GM19238 (cell line): ENCODE measurements around the gene SLCO3A1.
"Not testable (repeated sequence)": the region's sequence is repeated elsewhere in the genome, so short reads cannot be mapped to it uniquely, and the experiment has no call there.

Experiments
- DNase-seq: peaks from one replicate; pipeline ENCODE4 v3.0.0; 2011; ENCODE audit warnings: low spot score; ENCODE audit not compliant: insufficient read length

SLCO3A1 gene

GRCh38 chr15:91963747-91964146 lies 110.2 kb downstream of the SLCO3A1 start:
- not testable (repeated sequence) for DNase-seq

DNA sequence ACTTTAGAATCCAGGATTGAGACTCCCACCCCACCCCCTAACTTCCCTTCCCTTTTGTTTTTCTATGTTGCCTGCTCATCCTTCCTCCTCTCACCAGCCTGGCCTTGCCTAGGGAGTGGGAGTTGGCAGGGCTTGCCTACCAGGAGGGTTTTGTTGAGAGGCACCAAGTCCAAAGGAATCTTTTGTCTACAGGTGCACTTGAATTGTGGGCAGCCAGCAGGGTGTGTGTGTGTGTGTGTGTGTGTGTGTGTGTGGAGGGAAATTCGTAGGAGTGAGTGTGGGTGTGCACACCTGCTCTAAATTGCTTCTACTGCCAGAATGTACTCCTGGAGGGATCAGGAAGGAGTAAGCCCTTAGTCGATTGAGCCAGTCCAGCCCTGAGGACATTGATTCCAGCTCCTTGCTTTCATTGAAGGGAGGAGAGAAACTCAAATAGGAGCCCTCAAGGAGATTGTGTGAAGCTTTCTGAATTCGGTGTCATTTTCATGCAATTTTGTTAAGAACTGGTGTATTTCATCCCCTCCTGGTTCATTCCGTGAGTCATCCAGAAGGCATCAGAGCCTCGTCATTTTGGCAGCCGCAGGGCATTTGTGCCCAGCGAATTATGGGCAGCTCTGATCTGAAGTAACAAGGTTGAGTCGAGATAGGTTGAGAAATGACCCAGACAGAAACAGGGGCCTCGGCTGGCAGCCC lies 112.1 kb downstream of the SLCO3A1 start:
- DNase-seq: no peak

DNA sequence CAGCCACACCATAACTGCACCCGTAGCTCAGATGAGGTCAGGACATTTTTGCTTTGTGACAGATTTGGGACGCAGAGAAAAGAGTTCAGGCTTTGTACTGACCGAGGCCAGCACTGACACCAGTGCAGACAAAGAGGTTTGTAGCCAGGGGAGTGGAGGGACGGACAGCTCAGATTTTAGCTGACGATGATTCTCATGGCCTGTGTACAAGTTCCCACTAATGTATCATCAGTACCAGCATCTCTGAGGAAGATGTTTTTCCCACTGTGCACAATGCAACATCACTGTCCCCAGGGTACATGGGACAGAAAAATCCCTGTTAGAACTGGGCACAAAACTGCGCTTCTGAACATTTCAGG lies 112.7 kb downstream of the SLCO3A1 start:
- DNase-seq: no peak

DNA sequence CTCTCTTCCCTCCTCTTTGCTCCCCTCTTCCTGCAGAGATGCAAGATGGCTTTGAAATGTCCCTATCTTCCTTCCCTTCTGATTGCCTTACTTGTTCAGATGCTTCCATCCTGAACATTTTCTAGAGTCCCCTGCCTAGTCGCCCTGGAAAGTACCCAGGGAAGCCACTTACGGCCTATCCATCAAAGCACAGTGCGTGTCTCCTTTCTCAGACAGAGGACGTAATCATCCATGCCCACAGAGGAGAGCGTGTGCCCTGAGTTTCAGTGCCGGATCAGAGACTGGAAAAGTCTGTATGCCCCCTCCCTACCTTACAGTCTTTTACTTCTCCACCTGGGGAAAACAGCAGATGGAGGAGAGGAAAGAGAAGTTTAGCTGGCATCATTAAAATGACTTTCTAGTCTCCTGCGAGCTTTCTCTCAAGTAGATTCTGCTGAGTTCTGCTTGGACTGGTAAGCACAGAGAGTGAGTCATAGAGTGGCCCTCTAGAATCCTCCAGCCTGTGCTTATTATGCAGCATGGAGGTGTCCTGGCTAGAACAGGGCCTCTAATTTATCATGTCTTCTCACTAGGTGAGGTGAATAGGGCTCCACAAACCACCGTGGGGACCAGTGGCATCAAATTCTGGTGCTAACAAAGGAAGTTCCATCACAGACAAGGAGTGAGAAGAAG lies 114.6 kb downstream of the SLCO3A1 start:
- DNase-seq: no peak

DNA sequence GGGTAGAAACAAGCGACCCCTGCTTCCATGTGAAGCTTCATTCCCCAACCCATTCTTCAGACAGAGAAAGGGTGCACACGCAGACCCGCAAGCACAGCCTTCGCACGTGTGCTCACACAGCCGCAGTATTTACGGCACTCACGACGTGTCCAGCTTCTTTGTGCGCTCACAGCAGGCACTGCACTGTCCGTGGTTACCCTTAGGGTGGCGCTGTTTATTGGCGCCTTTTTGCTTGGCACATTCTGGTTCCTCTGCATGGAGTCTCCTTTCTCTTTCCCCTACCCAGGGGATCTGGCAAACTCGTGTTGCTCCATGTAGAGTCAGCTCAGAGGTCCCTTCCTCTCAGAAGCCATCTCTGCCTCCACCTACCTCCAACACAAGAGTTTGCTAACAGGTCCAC lies 115.1 kb downstream of the SLCO3A1 start:
- DNase-seq: no peak

GRCh38 chr15:91970142-91970541 lies 116.6 kb downstream of the SLCO3A1 start:
- DNase-seq: no peak

GRCh38 chr15:91973481-91973880 lies 120.0 kb downstream of the SLCO3A1 start:
- no peak for DNase-seq

DNA sequence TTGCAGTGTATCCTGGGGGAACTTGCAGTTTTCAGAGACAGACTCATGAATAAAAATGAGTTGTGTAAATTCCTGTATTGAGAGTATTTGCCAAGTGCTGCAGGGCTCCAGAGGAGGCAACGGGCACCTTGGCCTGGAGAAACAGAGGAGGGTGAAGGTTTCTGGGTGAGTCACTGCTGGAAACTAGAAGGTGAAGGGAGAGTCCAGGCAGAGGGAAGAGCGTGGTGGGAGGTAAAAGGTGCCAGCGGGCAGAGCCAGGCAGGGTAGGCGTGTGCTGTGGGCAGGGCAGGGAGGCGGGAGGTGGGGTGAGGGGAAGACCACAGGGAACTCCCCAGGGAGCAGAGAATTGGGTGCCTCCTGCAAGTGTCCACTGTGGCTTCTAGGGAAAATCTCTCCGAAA lies 120.8 kb downstream of the SLCO3A1 start:
- no peak for DNase-seq

DNA sequence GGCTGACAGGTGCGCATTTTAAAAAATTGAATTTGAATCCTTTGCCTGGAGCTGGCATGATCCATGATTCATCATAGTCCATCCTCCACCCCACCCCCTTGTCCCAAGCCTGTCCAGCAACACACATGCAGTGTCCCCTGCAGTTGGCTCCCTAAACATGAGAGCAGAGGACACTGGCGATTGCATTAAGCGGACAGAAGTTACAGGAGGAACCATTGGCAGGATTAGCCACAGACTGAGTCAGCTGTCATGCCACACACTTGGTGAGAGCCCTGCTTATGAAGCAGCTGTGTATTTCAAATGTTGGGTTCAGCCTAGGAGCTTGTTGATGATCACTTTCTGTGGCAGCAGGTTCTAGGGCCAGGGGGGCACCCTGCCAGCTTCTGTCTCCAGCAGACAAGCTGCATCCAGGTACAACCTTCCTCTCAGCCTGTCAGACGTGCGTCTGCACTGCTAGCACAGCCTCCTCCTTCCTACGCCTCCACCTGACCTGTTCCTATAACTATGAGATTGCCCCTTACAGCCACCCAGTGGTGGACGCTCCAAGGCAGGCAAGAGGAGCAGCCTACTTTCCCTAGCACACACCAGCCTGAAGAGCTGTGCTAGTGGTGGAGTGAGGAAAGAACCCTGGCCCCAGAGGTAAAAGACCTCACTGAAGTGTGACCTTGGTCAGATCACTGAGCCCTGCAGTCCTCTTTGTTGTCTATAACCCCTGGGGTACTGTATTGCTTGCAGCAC lies 121.9 kb downstream of the SLCO3A1 start:
- no peak for DNase-seq

DNA sequence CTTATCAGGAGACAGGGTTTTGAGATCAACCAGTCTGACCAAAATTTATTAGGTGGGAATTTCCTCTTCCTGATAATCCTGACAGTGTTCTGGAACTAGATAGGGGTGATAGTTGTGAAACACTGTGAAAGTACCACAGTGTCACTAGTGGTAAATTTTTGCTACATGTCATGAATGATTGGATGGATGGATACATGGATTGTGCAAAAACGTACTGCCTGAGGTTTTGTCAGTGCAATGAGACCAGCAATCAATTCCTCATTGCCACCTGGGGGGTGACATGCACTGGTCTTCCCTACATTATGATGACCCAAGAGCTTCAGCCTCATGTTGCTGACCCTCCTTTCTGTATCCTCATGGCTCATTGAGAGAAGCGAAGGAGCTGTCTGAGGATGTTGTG lies 123.5 kb downstream of the SLCO3A1 start:
- no peak for DNase-seq

GRCh38 chr15:91980502-91981267 lies 127.2 kb downstream of the SLCO3A1 start:
- no peak for DNase-seq

- DNase-seq: no peak
Observed at GRCh38 chr15:91981821-91982800, 128.6 kb downstream of the SLCO3A1 start.

DNA sequence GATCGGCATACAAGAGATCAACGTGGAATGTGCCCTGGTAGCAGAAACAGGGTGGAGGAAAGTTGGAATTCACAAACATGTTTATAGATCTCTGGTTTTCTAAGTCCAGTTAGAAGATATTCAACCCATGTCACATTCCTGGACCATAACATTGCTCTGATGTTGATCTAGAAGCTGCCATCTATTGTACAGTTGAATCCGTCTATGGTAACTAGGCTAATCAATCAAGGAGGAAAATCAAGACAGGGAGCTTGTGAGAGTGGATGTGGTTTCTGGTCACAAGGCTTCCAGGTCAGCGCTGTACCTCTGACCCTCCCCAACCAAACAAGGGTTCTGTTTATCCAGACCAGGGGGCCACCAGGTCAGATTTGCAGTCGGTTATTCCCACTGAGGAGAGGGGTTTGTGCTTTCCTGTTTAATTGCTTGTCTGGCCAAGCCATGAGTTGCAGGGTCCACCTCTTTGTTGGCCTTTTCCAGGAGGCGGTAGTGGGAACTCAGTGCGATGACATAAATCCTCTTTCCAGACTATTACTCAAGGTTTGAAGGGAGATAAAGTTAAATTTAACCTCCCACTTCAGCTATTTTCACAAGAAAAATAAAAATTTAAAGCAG lies 130.3 kb downstream of the SLCO3A1 start:
- no peak for DNase-seq

DNA sequence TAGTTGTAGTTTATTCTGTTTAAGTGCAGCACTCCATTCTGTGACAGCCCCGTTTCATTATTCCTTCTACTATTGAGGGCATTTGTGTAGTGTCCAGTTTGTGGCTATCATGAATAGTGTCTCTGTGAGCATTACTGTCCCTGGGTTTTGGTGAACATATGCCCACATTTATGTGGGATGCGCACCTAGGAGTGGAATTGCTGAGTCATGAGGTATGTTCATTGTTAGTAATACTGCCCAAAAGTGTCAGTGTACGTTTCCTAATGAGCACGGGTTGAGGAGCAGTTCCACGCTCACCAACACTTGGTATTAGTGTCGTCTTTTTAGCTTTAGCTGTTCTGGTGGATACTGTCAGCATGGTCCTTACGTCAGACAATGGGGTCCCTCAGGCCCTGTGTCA lies 131.8 kb downstream of the SLCO3A1 start:
- no peak for DNase-seq

GRCh38 chr15:91988071-91988470 lies 134.6 kb downstream of the SLCO3A1 start:
- DNase-seq: no peak

GRCh38 chr15:91988655-91989054 lies 135.1 kb downstream of the SLCO3A1 start:
- no peak for DNase-seq

DNA sequence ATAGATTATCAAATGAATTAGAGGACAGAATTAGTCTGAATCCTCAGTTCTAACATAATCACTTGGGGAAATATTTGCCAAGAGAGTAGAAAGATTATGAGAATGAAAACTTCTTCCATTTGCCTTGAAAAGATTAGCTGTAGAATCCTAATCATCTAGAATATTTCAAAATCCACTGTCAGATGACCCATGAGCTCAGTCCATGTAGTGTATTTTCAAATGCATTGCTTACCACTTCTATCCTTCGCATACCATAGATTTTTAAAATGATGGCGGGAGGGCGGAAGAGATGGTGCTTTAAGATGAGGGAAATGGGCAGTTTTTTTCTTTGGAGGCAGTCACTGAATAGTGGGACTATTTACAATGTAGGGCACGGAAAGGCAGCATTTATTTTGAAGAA lies 136.3 kb downstream of the SLCO3A1 start:
- DNase-seq: no peak

- DNase-seq: no peak
Observed at GRCh38 chr15:91992945-91993344, 139.4 kb downstream of the SLCO3A1 start.

GRCh38 chr15:91995146-91995545 lies 141.6 kb downstream of the SLCO3A1 start:
- DNase-seq: no peak

DNA sequence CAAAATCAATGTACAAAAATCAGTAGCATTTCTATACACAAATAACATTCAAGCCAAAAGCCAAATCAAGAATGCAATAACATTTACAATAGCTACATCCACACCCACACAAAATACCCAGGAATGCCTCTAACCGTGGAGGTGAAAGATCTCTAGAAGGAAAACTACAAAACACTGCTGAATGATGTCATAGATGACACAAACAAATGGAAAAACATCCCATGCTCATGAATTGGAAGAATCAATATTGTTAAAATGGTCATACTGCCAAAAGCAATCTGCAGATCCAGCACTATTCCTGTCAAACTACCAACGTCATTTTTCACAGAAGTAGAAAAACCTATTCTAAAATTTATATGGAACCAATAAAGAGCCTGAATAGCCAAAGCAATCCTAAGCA lies 143.7 kb downstream of the SLCO3A1 start:
- DNase-seq: no peak
